GM21526 (cell line): ENCODE measurements around the gene HES1.
A peak's percentile ranks its signal among the peaks of the same experiment; 100 is the strongest.
"Not testable (repeated sequence)": the region's sequence is repeated elsewhere in the genome, so short reads cannot be mapped to it uniquely, and the experiment has no call there.

Source experiments
- ATAC-seq: cut with Tn5 transposase; IDR thresholded peaks from one replicate; pipeline ENCODE4 v1.9.1; 2021; ENCODE audit warnings: moderate library complexity; ENCODE audit not compliant: unreplicated experiment, low FRiP score

Gene HES1

DNA sequence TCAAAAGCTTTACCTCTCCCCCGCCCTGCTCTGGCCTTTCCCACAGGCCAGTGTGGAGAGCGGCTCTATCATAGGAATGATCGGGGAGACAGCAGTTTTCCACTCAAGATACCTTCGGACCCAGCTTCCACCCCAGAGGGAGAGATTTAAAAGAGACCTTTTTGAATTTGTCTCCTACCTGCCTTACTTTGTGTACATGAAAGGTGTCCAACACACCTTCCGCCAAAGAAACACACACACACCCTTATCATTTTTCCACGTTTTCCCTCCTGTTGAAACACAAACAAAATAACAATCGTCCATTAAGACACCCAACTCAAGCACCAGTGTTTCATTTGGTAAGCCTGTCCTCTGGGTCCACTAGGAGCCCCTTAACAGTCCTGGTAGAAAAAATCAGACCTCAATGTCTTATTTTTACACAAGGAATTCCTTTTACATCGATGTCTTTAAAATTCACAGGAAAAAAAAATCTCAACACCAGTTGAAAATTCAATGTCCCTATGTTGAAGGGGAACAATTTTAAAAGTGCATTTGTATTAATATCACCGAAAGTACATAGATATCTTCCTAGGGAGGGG, 4.0 kb downstream of the HES1 start:
- ATAC-seq = no peak

DNA sequence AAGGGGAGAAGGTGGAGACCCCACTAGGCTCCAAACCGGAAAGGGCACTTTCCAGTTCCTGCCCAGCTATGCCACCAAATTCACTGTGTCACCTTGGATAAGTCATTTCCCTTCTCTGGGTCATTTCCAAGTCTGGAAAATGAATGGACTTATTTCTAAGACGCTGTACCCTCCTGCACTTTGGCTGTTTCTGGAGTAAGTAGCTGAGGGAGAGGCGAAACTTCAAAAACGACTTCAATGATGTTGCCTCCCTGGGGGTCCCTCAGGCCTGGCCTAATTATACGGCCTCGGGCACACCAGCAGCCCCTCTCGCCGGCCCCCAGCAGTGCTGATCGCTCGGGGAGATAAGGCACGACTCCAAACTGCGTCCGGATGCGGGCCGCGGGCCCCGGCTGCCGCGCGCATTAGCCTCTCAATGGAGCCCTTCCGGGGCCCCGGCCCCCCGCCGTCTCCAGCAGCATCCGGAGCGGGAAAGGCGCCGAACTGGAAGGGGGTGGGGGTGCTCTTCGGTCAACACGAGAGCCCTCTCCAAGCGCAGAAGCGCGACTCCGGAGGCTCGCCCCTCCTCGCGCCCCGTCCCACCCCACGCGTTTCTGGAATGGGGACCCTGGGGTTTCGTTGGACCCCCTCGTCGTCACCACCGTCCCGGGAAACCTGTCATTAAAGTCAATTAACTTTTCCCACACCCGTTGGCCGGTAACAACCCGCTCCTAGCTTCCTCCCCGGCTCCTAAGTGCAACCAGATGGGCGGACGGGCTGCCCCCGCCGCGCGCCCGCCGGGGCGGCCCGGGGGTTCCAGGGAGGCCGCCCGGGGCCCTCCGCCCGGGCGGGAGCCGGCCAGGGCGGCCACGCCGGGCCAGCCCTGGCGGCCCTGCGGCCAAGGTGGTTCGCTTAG, 4.8 kb downstream of the HES1 start:
- ATAC-seq = no peak

DNA sequence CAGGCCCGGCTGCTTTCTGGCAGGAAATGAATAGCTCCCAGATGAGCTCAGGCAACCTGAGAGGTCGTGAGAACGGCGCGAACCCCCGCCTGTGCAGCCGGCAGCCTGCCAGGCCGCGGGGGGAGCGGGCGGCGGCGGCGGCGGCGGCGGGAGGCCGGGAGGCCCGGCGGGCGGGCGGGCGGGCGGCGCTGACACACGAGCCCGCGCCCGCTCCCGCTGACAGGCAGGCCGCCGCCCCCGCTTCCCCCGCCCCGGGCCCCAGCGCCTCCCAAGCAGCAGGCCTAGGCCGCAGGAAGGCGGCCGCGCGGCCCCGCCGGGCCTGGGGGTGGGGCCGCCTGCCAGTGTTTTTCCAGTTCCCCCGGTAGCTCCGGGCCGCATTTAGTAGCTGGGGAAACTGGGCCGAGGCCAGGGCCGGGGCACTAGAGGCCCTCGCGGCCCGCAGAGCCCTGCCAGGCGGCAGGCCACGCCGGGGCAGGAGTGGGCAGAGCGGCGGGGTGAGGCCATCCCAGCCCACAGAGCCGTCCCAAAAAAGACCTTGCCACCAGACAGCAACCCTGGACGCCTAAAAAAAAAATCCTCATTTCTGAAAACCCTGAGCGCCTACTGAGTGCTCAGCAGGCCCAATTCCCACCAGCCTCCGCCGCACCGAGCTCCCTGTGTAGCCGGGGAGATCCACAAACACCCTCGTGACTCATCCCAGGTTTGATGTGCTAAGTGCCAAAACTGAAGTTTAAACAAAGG, 5.6 kb downstream of the HES1 start:
- peak; percentile 35 for ATAC-seq

DNA sequence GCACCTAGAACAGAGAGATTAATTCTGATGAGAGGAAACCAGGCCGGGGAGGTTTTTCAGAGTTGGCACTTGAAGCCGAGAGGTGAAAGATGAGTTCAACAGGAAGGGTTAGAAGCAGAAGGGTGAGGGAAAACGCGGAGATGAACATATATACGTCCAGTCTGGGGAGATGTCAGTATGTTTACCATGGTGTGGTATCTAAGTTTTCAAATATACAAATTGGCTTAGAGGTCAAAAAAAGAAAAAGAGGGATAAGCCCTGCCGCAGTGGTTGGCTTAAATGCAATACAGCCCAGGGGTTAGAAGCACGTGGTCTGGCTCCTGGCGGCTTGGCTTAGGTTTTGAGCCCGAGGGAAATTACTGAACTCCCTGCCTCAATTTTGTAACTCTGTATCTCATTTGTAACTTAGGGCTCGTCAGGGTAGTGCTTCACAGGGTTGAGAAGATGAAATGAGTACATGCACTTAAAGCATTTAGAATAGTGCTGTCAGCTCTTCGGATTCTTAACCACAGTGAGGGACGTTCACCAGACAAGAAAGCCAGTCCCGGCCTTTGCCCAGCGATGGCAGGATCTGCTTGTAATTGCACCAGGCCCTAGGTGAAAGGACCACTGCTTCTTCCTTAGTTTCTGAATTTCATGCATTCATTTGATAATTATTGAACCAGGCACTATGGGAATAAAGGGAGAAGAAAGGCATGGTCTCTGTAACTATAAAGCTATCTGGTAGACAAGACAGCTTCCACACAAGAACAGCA, 6.4 kb downstream of the HES1 start:
- no peak for ATAC-seq

DNA sequence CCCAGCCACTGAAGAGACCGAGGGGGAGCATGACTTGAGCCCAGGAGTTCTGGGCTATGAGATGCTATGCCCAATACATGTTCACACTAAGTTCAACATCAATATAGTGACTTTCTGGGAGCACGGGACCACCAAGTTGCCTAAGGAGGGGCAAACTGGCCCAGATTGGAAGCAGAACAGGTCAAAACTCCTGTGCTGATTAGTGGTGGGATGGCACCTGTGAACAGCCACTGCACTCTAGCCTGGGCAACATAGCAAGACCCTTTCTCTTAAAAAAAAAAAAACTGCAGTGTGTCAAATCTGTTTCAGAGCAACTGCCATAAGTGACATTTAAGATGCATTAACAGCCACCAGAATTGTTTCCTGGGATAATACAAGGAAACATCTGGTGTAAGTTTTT, 9.8 kb downstream of the HES1 start:
- ATAC-seq = no peak

DNA sequence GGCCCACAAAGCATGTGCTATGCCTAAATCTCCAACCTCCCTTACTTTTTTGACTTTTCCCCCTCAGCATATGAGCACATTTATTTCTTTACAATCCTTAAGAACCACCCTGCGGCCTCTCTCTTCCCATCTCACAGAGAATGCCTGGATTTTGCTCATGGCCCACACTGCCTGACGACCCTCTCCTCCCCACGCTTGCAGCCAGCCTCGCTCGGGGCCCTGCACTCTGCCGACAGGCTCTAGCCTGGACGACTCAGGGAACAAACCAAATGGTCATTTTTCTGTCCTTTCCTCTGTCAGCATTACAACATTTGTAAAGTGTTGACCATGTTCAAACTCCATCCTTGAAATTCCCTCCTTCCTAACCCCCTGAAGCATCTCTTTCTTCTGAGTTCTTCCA, 11.7 kb downstream of the HES1 start:
- ATAC-seq = no peak

DNA sequence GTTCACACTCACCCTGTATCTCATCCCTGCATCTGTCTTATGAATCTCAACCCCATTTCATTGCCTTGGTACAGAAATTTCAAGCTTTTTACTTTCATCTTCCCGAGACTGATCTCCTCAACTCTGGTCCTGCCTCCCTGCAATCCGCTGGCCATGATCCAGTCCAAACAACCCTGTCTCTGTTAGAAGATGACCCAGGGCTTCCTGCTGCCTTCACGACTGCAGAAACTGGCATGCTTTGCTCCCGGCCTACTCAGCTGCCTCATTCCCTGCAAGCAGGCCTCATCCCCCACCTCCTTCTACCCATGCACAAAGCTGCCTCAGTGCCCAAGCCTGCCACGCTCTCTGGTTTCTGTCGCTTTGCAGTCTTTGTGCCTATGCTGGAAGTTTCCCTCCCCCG, 12.4 kb downstream of the HES1 start:
- no peak for ATAC-seq

DNA sequence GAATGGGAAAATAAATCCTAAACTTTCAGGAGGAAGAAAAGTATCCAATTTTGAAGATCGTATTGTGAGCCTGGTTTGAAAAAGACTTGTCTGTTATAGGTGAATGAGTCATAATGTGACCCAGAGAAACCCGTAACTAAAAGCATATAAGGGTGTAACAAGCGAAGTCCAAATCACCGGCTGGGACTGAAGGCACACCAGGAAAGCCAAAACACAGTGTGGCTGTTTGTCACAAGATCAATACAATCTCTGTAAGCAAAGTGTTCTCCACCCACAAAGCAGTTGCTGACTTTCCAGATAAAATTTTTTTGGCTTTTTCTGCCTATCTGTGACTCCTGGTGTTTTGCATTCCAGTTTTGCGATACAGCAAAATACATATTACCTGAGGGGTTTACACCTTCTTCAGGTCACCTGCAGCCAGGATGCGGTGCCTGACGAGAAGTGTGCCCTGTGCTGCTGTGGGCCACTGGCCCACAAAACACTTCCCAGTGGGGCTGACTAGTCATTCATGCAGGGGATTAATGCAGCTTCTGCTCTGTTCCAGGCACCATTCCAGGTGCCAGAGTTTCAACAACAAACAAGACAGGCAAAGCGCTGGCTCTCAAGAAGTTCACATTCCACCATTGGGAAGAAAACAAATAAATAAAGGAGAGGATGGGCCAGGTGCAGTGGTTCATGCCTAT, 14.4 kb downstream of the HES1 start:
- ATAC-seq = no peak

DNA sequence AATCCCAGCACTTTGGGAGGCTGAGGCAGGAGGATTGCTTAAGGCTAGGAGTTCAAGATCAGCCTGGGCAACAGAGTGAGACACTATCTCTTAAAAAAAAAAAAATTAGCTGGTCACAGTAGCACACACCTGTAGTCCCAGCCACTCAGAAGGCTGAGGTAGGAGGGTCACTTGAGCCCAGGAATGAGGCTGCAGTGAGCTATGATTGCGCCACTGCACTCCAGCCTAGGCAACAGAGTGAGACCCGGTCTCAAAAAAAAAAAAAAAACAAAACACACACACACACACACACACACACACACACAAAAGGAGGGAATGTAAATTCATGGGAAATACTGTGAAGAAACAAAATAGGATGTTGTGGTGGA, 15.0 kb downstream of the HES1 start:
- not testable (repeated sequence) for ATAC-seq

DNA sequence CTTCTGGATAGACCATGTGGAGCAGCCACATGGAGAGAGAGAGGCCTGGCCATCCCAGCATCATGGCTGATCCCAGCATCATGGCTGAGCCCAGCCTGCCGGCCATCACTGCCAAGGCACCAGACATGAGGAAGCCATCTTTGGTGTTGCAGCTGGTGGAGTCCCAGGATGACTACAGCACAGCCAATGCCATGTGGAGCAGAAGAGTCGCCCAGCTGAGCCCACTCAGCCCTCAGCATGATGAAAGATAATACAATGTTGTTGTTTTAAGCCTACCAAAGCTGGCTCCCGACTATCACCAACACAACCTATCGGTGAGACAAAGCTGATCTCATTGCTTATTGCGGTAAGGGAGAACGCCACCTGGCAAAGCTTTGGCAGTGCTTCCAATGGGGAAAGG, 18.4 kb downstream of the HES1 start:
- ATAC-seq = no peak

DNA sequence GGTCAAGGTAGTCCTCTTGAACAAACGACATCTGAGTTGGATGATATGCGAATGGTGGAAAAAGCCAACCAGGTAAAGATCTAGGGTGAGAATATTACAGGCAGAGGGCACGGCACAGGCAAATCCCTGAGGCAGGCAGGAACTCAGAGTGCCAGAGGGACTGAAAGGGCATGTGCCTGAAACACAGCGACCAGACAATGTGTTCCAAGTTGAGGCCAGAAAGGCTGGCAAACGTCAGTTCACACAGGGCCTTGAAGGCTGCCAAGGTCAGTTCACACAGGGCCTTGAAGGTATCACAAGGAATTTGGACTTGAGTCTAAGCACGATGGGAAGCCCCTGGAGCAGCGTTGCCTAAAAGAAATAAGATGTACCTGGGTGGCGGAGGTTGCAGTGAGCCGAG, 20.1 kb downstream of the HES1 start:
- ATAC-seq = no peak

DNA sequence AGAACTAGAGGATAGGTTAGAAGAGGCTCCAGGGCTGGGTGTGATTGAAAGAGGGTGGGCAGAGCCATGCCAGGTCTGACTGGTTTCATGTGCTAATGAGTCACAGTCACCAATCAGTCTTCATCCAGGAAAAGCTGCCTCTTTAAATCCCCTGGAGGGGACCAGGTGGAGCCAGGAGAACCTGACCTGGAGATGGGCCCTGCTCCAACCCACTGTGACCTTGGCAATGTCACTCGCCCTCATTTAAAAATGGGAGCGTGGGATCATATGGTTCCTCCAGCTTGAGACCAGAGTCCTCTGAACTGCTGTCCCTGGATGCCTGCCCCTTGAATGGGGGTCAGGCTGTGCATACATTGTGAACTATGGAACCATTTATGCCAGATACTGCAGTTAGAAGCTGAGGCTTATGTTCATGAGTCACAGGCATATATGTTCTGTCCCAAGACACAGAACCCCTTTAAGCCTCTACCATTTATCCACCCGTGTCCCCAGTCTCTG, 23.0 kb downstream of the HES1 start:
- ATAC-seq = no peak

DNA sequence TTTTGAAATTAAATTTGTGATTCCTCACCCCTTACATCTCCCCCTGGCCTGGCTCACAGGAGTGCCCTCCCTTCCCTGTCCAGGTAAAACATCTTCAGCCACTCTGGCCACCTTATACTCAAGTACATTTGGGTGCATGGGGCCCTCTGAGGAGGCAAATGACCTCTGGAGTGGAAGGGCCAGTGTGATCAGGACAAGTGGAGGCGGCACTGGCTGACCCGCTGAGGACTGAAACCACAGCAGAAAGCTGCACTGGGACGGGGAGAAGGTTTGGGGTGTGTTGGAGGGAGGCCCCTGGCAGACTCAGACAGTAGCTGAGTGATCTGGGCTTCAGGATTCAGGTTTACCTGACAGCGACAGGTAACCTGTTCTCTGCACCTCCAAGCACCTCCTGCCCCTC, 24.2 kb downstream of the HES1 start:
- no peak for ATAC-seq

DNA sequence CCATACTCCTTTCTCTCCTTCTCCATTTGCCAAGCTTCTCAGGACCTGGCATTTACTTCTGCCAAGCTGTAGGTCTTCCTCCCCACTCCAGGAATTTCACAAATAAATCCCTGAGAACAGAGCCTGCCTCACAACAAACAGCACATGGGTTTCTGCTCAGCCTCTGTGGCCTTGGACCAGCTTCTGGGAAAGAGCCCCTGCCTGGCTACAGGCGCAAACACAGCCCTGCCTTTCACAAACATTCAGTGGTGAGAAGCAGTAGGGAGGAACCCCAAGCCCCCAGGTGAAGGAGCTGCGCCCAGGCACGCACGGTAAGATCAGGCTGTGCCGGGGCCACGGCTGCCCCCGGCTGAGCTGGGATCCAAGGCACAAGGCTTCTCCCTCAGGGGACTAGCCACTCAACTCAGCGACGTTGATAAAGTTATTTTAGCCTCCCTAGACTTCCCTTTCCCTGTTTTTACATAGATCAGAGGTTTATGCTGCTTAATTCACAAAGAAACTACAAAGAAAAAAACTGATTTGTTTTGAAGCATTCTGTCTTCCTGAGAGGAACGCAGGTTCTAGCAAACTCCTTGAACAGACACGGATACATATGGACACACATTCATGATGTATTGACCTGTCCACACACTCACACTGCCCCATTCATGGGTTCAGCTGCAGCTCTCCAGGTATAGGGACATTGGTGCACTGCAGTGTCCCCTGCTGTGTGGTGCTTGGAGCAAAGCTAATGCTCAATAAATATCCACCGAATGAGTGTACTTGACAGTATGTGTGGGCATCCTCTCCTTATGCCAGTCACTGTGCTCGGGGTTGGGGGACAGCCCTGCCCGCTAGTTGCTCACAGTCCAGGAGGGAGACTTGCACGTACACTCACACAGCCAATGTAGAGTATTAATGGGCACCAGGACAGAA, 25.4 kb downstream of the HES1 start:
- ATAC-seq = no peak

DNA sequence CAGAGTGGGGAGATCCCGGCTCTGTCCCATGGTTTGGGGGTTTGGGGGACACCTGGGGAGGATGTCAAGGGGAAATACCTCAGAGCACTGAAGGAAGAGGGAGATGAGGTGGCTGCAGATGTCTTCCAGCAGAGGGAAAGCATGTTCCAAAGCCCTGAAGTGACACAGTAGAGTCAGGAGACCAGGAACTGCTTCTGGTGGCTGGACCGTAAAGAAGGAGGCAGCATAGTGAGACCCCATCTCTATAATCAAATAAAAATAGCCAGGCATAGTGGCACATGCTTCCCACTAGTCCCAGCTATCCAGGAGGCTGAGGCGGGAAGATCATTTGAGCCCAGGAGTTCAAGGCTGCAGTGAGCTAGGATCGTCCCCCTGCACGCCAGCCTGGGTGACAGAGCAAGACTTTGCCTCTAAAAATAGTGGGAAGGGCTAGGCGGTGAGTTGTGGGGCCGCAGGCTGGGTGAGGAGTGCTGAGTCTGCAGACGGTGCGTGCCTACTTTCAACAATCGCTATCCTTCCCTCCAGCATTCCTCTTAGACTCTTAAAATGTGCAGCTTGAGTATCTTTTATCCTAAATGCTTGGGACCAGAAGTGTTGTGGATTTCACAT, 26.2 kb downstream of the HES1 start:
- ATAC-seq = no peak

DNA sequence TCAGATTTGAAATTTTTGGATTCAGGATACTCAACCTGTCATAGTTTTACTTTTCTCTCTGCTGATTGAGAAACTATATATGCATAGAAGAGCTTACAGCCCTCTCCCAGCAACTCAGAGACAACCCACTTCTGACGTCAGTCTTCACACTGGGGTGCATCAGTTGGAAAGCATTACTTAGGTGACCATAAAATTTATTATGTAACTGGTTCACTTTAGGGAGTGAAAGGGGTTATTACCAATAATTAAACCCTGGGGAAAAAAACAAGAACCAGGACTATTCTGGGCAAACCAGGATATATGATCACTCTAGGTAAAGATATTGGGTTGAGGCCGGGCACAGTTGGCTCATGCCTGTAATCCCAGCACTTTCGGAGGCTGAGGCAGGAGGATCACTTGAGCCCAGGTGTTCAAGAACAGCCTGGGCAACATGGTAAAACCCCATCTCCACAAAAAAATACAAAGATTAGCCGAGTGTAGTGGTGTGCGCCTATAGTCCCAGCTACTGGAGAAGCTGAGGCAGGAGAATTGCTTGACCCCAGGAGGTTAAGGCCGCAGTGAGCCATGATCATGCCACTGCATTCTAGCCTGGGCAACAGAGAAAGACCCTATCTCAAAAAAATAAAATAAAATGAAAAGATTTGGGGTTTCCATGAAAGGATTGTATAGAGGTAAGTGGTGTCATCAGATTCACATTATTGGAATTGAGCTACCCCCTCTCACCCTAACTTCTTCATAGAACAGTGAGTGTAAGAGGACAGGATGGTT, 27.1 kb downstream of the HES1 start:
- ATAC-seq = no peak

DNA sequence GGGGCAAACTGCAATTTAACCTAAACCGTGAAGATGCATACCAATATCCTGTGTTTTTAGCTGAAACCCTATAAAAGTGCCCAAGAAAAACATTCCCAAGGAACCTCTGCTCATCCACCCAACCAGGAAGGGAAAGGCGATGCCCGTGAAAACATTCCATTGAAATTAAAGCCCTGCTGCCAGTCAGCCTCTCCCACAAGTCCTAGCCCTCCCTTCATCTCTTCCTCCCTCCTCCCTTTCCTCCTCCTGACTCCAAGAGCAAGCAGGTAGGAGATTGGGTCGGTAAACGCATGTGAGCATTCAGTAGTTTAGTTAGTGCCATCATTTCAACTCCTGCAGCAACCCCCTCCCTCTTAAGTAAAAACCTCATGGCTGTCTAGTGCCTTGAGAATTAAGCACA, 27.7 kb downstream of the HES1 start:
- no peak for ATAC-seq

DNA sequence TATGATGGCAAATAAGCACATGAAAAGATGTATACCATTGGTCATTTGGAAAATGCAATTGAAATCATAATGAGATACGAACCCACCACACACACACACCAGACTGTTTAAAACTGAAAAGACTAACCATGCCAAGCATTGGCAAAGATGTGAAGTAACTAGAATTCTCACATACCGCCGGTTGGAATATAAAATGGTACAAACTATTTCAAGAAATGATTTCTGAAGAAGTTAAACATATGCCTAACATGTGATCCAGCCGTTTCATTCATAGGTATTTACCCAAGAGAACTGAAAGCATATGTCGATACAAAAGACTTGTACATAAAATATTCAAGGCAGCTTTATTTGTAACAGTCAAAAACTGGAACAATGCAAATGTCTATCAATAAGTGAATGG, 28.9 kb downstream of the HES1 start:
- no peak for ATAC-seq
